Central memory CD8-positive, alpha-beta T cell (primary cell): ENCODE measurements around the gene CDKN2A.

Experiments
- ATAC-seq: fragments of 150-1000 bp; cut with Tn5 transposase; replicated peaks from 2 replicates; pipeline ENCODE4 v1.10.0; 2022; ENCODE audit warnings: mild to moderate bottlenecking, moderate FRiP score, moderate number of reproducible peaks; ENCODE audit not compliant: poor library complexity, severe bottlenecking; ENCODE audit errors: extremely low read depth
- DNase-seq, 2 donors: peaks; one replicate each; pipeline ENCODE4 v3.0.0; 2021; ENCODE audit warnings: low spot score in 2 of 2
- H3K27ac Mint-ChIP-seq: one replicate; pipeline ENCODE4 v1.8.0; 2022; ENCODE audit warnings: low read depth, mild to moderate bottlenecking, moderate library complexity, mixed read lengths
- H3K27me3 Mint-ChIP-seq: one replicate; pipeline ENCODE4 v1.8.0; 2022; ENCODE audit warnings: mixed read lengths
- H3K36me3 Mint-ChIP-seq: one replicate; pipeline ENCODE4 v1.8.0; 2022; ENCODE audit warnings: mild to moderate bottlenecking, moderate library complexity, mixed read lengths; ENCODE audit not compliant: insufficient read depth
- H3K4me1 Mint-ChIP-seq: one replicate; pipeline ENCODE4 v1.8.0; 2022; ENCODE audit warnings: mixed read lengths
- H3K4me3 Mint-ChIP-seq: one replicate; pipeline ENCODE4 v1.8.0; 2022; ENCODE audit warnings: mild to moderate bottlenecking, moderate library complexity, mixed read lengths
- H3K9me3 Mint-ChIP-seq: one replicate; pipeline ENCODE4 v1.8.0; 2022; ENCODE audit warnings: mixed read lengths

CDKN2A gene

GRCh38 chr9:21985964-21986667 is 8.1 kb downstream of the CDKN2A start:
- no peaks in the 10 kb centered on the region for H3K36me3 Mint-ChIP-seq
- no peaks in the 10 kb centered on the region for H3K9me3 Mint-ChIP-seq
- no peaks in the 10 kb centered on the region for H3K4me1 Mint-ChIP-seq
- H3K27me3 Mint-ChIP-seq: peaks cover 39% of the 10 kb centered on the region
- no peak overlapping the region for H3K4me3 Mint-ChIP-seq
- no peak overlapping the region for H3K27ac Mint-ChIP-seq
- DNase-seq (no peak), ATAC-seq (no peak)

DNA sequence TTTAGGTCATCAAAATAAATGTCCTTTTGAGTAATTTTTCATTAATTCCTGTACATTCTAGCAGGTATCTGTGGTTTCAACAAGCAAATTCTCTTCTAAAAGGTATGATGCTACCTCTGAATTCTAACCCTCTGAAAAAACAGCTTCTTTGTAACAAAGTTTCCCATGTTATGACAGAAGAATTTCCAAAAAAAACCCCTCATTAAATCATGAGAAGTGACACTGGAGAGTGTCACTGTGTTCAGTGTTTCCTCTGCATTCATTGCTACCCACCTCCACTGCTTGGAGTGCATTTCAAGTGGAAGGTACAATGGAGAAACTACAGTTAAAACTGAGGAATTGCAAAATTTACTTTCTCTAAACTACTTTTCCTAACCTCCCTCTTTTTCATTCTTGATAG is 10.1 kb downstream of the CDKN2A start:
- Mint-ChIP-seq H3K36me3 (no peaks in the 10 kb centered on the region), H3K27me3 (peaks cover 54% of the 10 kb centered on the region), H3K9me3 (no peaks in the 10 kb centered on the region), H3K27ac (no peak overlapping the region), H3K4me3 (no peak overlapping the region), H3K4me1 (no peaks in the 10 kb centered on the region)
- ATAC-seq (no peak), DNase-seq (no peak)

DNA sequence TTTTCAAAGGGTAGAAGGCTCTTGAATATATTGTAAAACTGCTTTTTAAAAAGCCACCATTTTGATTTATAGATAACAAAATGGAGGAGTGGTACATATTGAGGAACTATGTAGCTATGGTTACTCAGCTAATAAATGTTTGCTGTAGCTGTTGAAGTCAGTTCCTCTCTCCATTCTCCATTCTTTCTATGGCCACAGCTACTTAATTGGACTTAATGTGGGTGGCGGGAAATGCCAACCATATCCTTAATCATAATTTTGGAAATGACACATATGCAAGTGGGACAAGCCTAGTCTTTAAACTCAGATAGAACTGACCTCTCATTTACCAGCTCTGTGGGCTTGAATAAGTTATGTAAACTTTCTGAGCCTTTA is 10.6 kb downstream of the CDKN2A start:
- no peak overlapping the region for H3K27ac Mint-ChIP-seq
- H3K36me3 Mint-ChIP-seq: no peaks in the 10 kb centered on the region
- no peak overlapping the region for H3K4me3 Mint-ChIP-seq
- no peaks in the 10 kb centered on the region for H3K4me1 Mint-ChIP-seq
- H3K9me3 Mint-ChIP-seq: no peaks in the 10 kb centered on the region
- H3K27me3 Mint-ChIP-seq: peaks cover 59% of the 10 kb centered on the region
- DNase-seq (no peak), ATAC-seq (no peak)

DNA sequence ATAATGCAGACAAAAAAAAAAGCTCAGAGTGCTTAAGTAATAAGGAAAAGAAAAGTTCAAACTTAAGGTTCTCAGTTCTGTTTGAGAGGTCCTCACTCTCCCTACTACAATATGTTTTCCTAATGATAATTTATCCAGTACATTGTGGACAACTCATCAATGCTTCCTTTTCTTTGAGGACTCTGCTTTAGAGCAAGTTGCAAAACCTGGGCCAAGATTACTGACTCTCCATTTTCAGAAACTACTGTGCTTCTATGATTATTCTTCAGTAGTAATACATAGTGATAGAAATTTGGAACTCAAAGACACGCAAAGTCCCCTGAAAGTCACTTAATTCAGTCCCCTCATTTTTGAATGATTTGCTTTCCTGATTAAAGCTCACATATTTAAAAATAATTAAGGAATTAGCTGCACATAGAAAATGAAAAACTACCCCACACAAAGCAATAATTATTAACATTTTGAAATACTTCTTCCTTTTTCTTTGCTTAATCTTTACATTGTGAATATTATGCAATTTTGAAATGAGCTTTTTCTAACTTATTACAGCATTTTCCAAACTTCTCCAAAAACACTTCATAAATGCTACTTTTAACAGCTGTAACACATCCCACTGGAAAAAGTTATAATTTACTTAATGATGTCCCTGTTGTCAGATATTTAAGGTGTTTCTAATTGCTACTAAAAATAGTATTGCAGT is 11.2 kb downstream of the CDKN2A start:
- Mint-ChIP-seq H3K9me3 (no peaks in the 10 kb centered on the region), H3K4me1 (no peaks in the 10 kb centered on the region), H3K36me3 (no peaks in the 10 kb centered on the region), H3K27ac (no peak overlapping the region), H3K4me3 (no peak overlapping the region), H3K27me3 (peaks cover 65% of the 10 kb centered on the region)
- DNase-seq (no peak), ATAC-seq (no peak)

GRCh38 chr9:21982391-21982790 is 11.8 kb downstream of the CDKN2A start:
- H3K27ac Mint-ChIP-seq: no peak overlapping the region
- peaks cover 71% of the 10 kb centered on the region for H3K27me3 Mint-ChIP-seq
- no peaks in the 10 kb centered on the region for H3K9me3 Mint-ChIP-seq
- no peaks in the 10 kb centered on the region for H3K36me3 Mint-ChIP-seq
- no peak overlapping the region for H3K4me3 Mint-ChIP-seq
- ATAC-seq: no peak
- H3K4me1 Mint-ChIP-seq: no peaks in the 10 kb centered on the region
- DNase-seq: no peak

DNA sequence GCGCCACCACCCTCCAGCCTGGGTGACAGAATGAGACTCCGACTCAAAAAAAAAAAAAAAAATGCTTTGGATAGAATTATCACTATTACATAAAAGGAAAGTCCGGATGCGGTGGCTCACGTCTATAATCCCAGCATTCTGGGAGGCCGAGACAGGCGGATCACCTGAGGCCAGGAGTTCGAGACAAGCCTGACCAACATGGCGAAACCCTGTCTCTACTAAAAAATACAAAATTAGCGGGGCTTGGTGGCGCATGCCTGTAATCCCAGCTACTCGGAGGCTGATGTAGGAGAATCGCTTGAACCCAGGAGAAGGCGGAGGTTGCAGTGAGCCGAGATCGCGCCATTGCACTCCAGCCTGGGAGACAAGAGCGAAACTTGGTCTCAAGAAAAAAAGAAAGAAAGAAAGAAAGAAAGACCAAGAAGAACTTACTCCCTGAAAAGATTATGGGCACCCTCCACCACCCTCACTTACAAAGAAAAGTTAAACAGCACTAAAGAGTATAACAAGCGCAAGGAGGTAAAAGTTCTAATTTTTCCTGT is 17.8 kb downstream of the CDKN2A start:
- H3K4me3 Mint-ChIP-seq: no peak overlapping the region
- DNase-seq: no peak
- H3K9me3 Mint-ChIP-seq: no peaks in the 10 kb centered on the region
- H3K4me1 Mint-ChIP-seq: peaks cover 17% of the 10 kb centered on the region
- peaks cover 95% of the 10 kb centered on the region for H3K27me3 Mint-ChIP-seq
- H3K36me3 Mint-ChIP-seq: peaks cover 6% of the 10 kb centered on the region
- no peak overlapping the region for H3K27ac Mint-ChIP-seq
- ATAC-seq: no peak

DNA sequence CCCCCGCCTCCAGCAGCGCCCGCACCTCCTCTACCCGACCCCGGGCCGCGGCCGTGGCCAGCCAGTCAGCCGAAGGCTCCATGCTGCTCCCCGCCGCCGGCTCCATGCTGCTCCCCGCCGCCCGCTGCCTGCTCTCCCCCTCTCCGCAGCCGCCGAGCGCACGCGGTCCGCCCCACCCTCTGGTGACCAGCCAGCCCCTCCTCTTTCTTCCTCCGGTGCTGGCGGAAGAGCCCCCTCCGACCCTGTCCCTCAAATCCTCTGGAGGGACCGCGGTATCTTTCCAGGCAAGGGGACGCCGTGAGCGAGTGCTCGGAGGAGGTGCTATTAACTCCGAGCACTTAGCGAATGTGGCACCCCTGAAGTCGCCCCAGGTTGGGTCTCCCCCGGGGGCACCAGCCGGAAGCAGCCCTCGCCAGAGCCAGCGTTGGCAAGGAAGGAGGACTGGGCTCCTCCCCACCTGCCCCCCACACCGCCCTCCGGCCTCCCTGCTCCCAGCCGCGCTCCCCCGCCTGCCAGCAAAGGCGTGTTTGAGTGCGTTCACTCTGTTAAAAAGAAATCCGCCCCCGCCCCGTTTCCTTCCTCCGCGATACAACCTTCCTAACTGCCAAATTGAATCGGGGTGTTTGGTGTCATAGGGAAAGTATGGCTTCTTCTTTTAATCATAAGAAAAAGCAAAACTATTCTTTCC is 19.3 kb downstream of the CDKN2A start:
- Mint-ChIP-seq H3K4me1 (peaks cover 17% of the 10 kb centered on the region), H3K9me3 (peaks cover 3% of the 10 kb centered on the region), H3K27me3 (peaks cover 100% of the 10 kb centered on the region), H3K4me3 (peak overlapping the region; percentile 84), H3K36me3 (peaks cover 8% of the 10 kb centered on the region), H3K27ac (no peak overlapping the region)
- DNase-seq (no peak), ATAC-seq (peak; percentile 64)

DNA sequence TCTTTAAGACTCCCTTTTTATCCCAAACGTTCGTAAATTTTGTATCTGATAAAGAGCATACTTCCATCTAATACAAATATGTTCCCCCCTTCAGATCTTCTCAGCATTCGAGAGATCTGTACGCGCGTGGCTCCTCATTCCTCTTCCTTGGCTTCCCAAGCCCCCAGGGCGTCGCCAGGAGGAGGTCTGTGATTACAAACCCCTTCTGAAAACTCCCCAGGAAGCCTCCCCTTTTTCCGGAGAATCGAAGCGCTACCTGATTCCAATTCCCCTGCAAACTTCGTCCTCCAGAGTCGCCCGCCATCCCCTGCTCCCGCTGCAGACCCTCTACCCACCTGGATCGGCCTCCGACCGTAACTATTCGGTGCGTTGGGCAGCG is 19.9 kb downstream of the CDKN2A start:
- DNase-seq: no peak
- Mint-ChIP-seq H3K36me3 (peaks cover 11% of the 10 kb centered on the region), H3K4me1 (peaks cover 17% of the 10 kb centered on the region), H3K27ac (no peak overlapping the region), H3K27me3 (peaks cover 100% of the 10 kb centered on the region), H3K9me3 (peaks cover 6% of the 10 kb centered on the region), H3K4me3 (peak overlapping the region; percentile 84)
- ATAC-seq: no peak

- Mint-ChIP-seq H3K9me3 (peaks cover 12% of the 10 kb centered on the region), H3K4me3 (no peak overlapping the region), H3K36me3 (peaks cover 26% of the 10 kb centered on the region), H3K4me1 (peaks cover 24% of the 10 kb centered on the region), H3K27ac (no peak overlapping the region), H3K27me3 (peaks cover 100% of the 10 kb centered on the region)
- ATAC-seq (no peak), DNase-seq (no peak)
These were observed 21.8 kb downstream of the CDKN2A start for GRCh38 chr9:21972361-21972760.

DNA sequence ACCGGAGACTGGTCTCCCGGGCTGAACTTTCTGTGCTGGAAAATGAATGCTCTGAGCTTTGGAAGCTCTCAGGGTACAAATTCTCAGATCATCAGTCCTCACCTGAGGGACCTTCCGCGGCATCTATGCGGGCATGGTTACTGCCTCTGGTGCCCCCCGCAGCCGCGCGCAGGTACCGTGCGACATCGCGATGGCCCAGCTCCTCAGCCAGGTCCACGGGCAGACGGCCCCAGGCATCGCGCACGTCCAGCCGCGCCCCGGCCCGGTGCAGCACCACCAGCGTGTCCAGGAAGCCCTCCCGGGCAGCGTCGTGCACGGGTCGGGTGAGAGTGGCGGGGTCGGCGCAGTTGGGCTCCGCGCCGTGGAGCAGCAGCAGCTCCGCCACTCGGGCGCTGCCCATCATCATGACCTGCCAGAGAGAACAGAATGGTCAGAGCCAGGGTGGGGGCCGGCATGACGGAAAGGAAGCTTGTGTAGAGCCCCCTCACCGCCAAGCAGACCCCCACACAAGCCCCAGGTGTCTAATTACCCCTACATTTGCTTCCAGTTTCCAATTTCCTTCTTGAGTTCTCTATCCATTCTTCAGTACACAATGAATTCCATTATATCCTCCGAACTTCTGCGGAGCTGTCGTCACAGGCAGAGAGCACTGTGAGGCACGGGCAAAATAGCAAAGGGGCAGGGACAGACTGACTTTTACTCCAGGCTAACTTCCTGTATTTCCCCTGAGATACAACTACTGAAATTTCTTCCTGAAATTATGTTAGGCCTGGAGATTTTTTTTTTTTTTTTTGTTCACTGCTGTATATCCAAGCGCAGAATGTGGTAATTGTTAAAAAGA is 23.2 kb downstream of the CDKN2A start:
- H3K4me3 Mint-ChIP-seq: no peak overlapping the region
- no peak for ATAC-seq
- no peak overlapping the region for H3K27ac Mint-ChIP-seq
- peaks cover 12% of the 10 kb centered on the region for H3K9me3 Mint-ChIP-seq
- peaks cover 30% of the 10 kb centered on the region for H3K36me3 Mint-ChIP-seq
- H3K4me1 Mint-ChIP-seq: peaks cover 24% of the 10 kb centered on the region
- DNase-seq: no peak
- H3K27me3 Mint-ChIP-seq: peaks cover 100% of the 10 kb centered on the region

GRCh38 chr9:21969951-21970799 is 24.0 kb downstream of the CDKN2A start:
- no peak for ATAC-seq
- Mint-ChIP-seq H3K9me3 (peaks cover 12% of the 10 kb centered on the region), H3K27me3 (peaks cover 100% of the 10 kb centered on the region), H3K4me3 (no peak overlapping the region), H3K4me1 (peaks cover 26% of the 10 kb centered on the region), H3K36me3 (peaks cover 34% of the 10 kb centered on the region), H3K27ac (no peak overlapping the region)
- DNase-seq: no peak
